DND-41 (cell line): ENCODE measurements around the gene GGT1.
"Not testable (repeated sequence)": the region's sequence is repeated elsewhere in the genome, so short reads cannot be mapped to it uniquely, and the experiment has no call there.

ENCODE experiments used
- CTCF ChIP-seq: IDR thresholded peaks from 2 replicates; pipeline ENCODE4 v1.5.1; 2012; ENCODE audit warnings: borderline replicate concordance, low read length, moderate library complexity, mild to moderate bottlenecking; ENCODE audit not compliant: poor library complexity, severe bottlenecking; ENCODE audit errors: extremely low read depth
- EZH2 ChIP-seq: IDR thresholded peaks from 3 replicates; pipeline ENCODE4 v1.6.1; 2012; ENCODE audit warnings: borderline replicate concordance, low read depth, mild to moderate bottlenecking, moderate library complexity, low read length, inconsistent platforms; ENCODE audit not compliant: severe bottlenecking

GRCh38 chr22:24633231-24634023 is 30.4 kb downstream of the GGT1 start:
- TF ChIP-seq CTCF, EZH2: not testable (repeated sequence)
